ENCODE results near the gene PSKH1. TPM values are rescaled to one million over a fixed set of nuclear protein-coding genes. Genes with fewer than 3 reads are reported as not detected.

PSKH1 gene
- 9.6 and 28.2 TPM in 2 replicates for total RNA-seq

GRCh38 chr16:67892899-67893742 is at the start of gene PSKH1:
PSKH1 (plus strand) TSS chr16:67893254; CDS start chr16:67908750, 15,496 bp downstream.

DNA sequence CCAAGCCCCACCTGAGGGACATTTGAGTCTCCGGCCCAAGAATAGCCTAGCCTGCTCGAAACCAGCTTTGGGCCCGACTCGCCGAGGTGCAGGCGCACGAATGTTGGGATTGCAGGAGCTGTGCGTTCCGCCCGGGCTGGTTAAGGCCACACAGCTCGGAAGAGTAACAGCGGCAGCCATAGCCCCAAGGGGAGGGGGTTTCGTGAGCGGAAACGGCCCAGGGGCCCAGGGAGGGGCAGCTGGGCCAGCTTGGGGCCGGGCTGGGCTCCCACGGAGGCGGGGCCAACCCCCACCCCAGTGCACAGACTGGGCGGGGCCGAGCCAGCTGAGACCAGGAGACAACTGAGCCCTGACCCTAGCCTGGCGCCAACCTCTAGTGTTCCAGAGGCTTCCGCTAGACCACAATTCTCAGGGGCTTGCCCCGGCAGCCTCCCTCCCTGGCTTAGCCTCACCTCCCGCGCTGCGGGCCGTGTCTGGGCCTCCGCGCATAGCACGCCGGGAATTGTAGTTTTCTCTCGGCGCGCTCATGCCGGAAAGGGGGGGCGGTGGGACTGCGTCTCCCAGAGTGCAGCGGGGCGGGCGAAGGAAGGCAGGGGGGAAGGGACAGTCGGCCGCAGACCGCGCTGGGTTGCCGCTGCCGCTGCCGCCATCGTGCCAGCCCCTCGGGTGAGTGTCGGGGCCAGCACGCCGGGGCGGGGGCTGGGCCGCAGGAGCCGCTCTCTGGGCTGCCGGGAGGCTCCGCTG is 46.6 kb upstream of the PSKH1 start, which contains the start of gene NUTF2:
NUTF2 (plus strand) TSS at position 614 of the 744 bp plus-strand sequence. CDS start 18,198 bp downstream, outside the sequence.

DNA sequence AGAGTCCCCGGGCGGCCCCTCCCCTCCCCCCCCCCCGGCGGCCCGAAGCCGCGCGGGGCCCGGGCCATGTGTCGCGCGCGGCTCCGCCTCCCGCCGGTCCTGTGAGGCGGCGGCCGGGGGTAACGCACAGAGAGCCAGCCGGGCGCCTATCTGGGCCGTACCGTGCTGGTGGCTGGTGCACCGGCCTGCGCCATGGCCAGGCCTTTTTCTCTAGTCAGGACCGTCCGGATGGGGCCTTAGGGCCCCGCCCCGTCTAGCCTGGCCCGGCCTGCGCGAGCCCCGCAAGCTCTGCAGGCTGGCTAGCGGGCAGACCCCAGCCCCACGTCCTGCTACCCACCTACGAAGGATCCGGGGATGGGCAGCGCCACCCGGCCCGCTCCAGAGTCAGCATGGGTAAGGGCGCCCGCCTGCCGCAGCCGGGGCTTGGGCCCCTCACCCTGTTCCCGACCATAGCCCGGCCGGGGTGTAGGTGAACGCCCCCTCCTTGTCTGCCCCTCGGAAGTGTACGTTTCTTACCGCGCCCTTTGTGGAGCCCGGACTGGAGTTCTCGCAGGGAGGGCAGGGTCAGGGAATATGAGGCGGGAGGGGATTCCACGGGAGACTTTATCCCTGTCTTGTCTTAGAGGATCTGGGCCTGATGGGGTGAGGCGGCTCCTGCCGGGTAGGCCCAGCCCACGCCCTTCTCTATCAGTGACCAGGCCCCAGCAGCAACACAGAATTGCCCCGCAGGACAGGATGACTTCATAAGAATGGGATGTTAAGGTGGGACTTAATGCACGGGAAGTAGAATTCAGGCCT is 45.8 kb upstream of the PSKH1 start, which contains the start of gene CENPT:
CENPT (minus strand) TSS at position 630 of the 798 bp plus-strand sequence. CDS start 13,834 bp downstream, outside the sequence.

DNA sequence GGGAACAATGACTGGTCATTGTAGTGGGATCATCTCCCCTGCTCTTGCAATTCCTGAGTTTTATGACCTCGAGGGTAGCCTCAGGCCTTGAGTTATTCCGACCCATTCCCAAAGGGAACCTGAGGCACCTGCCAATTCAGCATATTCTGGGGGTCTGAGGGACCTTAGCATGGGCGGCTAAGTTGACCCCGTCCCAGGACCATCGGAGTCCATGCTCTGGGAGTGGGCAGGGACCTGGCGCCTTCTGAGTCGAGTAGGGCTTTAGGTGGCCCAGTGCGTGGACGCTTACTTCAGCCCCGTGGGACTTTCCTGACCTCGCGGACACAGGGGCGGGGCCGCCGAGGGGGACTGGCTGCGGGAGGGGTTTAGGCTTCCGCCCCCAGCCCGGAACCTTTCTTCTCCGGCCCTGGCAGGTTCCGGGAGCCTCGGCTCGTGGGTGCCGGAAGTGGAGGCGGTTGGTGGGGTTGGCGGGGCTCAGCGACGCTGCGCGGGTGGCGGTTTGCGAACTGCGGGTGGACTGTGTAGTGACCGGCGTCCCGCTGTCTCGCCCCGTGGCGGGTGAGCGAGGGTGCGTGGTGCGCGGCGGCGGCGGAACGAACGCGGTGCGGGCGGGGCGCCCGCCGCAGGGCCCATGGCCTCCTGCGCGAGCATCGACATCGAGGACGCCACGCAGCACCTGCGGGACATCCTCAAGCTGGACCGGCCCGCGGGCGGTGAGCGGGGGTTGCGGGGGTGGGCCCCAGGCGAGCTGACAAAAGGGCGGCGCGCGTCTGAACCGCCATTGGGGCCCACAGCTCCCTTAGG is 20.2 kb upstream of the PSKH1 start, which contains the start of gene EDC4:
EDC4 (plus strand) TSS at position 422 of the 804 bp plus-strand sequence; CDS start at position 632, 210 bp downstream.

DNA sequence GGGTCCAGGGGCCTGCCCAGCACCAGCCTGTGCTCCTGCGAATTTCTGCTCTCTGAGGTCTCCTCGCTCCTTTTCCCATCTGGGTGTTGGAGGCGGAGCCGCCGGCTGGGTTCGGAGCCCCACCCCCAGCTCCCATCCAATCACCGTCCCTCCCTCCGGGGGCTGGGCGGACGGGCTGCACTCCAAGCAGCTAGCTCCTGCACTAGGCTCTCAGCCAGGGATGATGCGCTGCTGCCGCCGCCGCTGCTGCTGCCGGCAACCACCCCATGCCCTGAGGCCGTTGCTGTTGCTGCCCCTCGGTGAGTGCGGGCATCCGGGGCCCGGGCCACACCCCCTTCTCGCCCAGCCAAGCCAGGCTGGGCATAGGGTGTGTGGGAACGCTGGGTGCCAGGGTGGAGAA is 8.4 kb upstream of the PSKH1 start, which contains the start of gene NRN1L:
NRN1L (plus strand) TSS at position 202 of the 400 bp plus-strand sequence; CDS start at position 221, 19 bp downstream.

GRCh38 chr16:67931712-67932461 is 38.8 kb downstream of the PSKH1 start, which contains the start of gene CTRL:
CTRL (minus strand) TSS chr16:67931862; CDS start chr16:67931852, 10 bp downstream.

GRCh38 chr16:67936124-67936879 is 43.2 kb downstream of the PSKH1 start, which contains the start of gene PSMB10:
PSMB10 (minus strand) TSS chr16:67936850; CDS start chr16:67936749, 101 bp downstream.

GRCh38 chr16:67943619-67944504 is 50.8 kb downstream of the PSKH1 start, which contains the start of gene LCAT:
LCAT (minus strand) TSS chr16:67944120; CDS start chr16:67944101, 19 bp downstream.

GRCh38 chr16:67968400-67969253 is 75.6 kb downstream of the PSKH1 start, which contains the start of gene SLC12A4:
SLC12A4 (minus strand) TSS chr16:67968637; CDS start chr16:67968553, 84 bp downstream.

Other genes with a start within 250 kb of the PSKH1 start
- under 0.01 and 0.07 TPM in 2 replicates for gene CARMIL2, start 248.1 kb upstream of the PSKH1 start, total RNA-seq
- 10.3 and 13.8 TPM in 2 replicates for gene ACD, start 233.0 kb upstream of the PSKH1 start, total RNA-seq
- gene PARD6A, start 232.3 kb upstream of the PSKH1 start, total RNA-seq = 0.57 and 5.8 TPM in 2 replicates
- gene ENKD1, start 226.5 kb upstream of the PSKH1 start, total RNA-seq = 13.2 and 17.4 TPM in 2 replicates
- gene C16orf86, start 226.4 kb upstream of the PSKH1 start, total RNA-seq = 0.34 and 0.85 TPM in 2 replicates
- gene GFOD2, start 173.9 kb upstream of the PSKH1 start, total RNA-seq = 15.4 and 23.6 TPM in 2 replicates
- gene RANBP10, start 86.7 kb upstream of the PSKH1 start, total RNA-seq = 3.8 and 9.8 TPM in 2 replicates
- gene TSNAXIP1, start 86.4 kb upstream of the PSKH1 start, total RNA-seq = 0.50 TPM in 1 of 2 replicates, not detected in the other
- gene THAP11, start 50.9 kb upstream of the PSKH1 start, total RNA-seq = 29.0 and 34.7 TPM in 2 replicates
- 140 and 141 TPM in 2 replicates for gene NUTF2, start 46.3 kb upstream of the PSKH1 start, total RNA-seq
- gene CENPT, start 45.6 kb upstream of the PSKH1 start, total RNA-seq = 10.3 and 16.2 TPM in 2 replicates
- 36.6 and 71.5 TPM in 2 replicates for gene EDC4, start 20.2 kb upstream of the PSKH1 start, total RNA-seq
- 0.21 and 0.34 TPM in 2 replicates for gene NRN1L, start 8.4 kb upstream of the PSKH1 start, total RNA-seq
- gene CTRL, start 38.6 kb downstream of the PSKH1 start, total RNA-seq = 0.21 and 0.34 TPM in 2 replicates
- gene PSMB10, start 43.6 kb downstream of the PSKH1 start, total RNA-seq = 16.1 and 16.8 TPM in 2 replicates
- gene LCAT, start 50.9 kb downstream of the PSKH1 start, total RNA-seq = 1.7 and 4.6 TPM in 2 replicates
- 31.1 and 41.5 TPM in 2 replicates for gene SLC12A4, start 75.4 kb downstream of the PSKH1 start, total RNA-seq
- not detected in 2 replicates for gene DPEP3, start 87.2 kb downstream of the PSKH1 start, total RNA-seq
- gene DPEP2, start 106.2 kb downstream of the PSKH1 start, total RNA-seq = not detected in 2 replicates
- gene DPEP2NB, start 122.7 kb downstream of the PSKH1 start, total RNA-seq = not detected in 2 replicates
- gene DDX28, start 130.0 kb downstream of the PSKH1 start, total RNA-seq = 13.2 and 18.1 TPM in 2 replicates
- gene DUS2, start 130.0 kb downstream of the PSKH1 start, total RNA-seq = 23.3 and 24.6 TPM in 2 replicates
- 11.6 and 16.2 TPM in 2 replicates for gene NFATC3, start 192.1 kb downstream of the PSKH1 start, total RNA-seq

All from nasal cavity respiratory epithelium epithelial cell of viscerocranial mucosa (primary cell).